ENCODE measurements around the gene SLIT3.

Gene SLIT3

DNA sequence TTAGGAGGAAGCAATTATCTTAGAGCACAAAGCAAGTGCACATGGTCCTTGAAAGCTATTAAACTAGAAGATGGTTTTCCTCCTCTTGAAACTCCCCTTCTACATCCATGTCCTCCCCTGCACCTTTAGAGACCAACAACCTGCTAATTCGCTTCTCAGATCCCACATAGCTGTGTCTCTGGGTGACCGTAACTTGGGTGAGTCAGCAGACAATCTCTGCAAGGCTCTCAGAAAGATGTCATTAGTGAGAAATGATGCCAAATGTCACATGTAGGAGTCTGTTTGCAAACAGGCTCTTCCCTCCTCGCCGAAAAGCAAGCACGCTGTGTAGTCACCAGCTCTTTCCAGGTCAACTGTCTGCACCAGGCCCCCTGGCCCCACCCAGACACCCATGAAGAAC, 291.8 kb downstream of the SLIT3 start:
- no peaks in the 10 kb centered on the region for H3K27me3 ChIP-seq (ENCODE audit: control insufficient read depth, insufficient read depth, low read length)
- H3K4me3 ChIP-seq (ENCODE audit: low read depth, low read length): no peak overlapping the region
- H3K9me3 ChIP-seq (ENCODE audit: control insufficient read depth, insufficient read depth, low read length): no peaks in the 10 kb centered on the region
- peaks cover 12% of the 10 kb centered on the region for H3K4me1 ChIP-seq (ENCODE audit: control insufficient read depth, insufficient read depth, low read length)
- H3K9ac ChIP-seq (ENCODE audit: low read depth, low read length): no peak overlapping the region
- no peaks in the 10 kb centered on the region for H3K36me3 ChIP-seq (ENCODE audit: control insufficient read depth, insufficient read depth, low read length)

DNA sequence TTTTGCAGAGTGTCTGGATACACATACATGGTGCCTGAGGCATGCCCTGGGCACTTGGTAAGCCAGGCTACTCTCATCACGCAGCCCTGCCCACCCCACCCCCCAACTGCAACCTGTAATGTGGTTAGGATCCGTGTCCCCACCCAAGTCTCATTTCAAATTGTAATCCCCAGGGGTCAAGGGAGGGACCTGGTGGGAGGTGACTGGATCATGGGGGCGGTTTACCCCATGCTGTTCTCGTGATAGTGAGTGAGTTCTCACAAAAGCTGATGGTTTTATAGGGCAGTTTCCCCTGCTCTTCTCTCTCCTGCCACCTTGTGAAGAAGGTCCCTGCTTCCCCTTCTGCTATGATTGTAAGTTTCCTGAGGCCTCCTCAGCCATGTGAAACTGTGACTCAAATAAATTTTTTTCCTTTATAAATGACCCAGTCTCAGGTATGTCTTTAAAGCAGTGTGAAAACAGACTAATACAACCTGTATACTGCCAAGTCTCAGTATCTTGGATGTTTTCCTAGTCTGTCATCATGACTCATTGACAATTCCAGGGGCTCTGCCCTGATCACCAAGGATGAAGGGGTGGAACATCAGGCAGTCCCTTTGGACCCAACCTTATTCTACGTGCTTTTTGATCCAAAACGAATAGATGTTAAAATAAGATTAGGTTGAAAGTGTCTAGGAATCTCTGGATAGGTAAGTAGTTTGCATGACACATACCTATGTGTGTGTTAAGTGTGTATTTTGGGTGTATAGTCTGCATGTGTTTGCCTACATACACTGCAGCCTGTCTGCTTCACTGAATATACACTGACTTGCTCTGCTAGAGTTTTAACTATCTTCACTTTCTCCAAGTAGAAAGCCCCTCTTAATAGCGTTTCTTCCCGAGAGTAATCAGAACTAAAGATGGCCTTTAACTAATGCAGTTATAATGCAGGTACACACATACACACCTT, 293.8 kb downstream of the SLIT3 start:
- Histone ChIP-seq H3K4me1 (ENCODE audit: control insufficient read depth, insufficient read depth, low read length) (peaks cover 20% of the 10 kb centered on the region), H3K4me3 (ENCODE audit: low read depth, low read length) (no peak overlapping the region), H3K9ac (ENCODE audit: low read depth, low read length) (no peak overlapping the region), H3K36me3 (ENCODE audit: control insufficient read depth, insufficient read depth, low read length) (no peaks in the 10 kb centered on the region), H3K9me3 (ENCODE audit: control insufficient read depth, insufficient read depth, low read length) (no peaks in the 10 kb centered on the region), H3K27me3 (ENCODE audit: control insufficient read depth, insufficient read depth, low read length) (no peaks in the 10 kb centered on the region)

DNA sequence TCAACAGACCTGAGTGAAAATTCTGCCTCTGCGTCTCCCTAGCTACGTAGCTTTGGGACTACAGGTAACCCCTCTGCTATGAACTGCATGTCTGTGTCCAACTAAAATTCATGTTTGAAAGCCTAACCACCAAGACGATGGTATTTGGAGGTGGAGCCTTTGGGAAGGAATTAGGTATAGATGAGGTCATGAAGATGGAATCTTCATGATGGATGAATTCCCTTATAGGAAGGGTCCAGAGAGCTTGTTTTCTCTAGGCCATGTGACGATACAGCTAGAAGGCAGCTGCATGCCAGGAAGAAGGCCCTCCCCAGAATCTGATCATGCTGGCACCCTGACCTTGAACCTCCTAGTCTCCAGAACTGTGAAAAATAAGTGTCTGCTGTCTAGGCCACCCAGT, 296.4 kb downstream of the SLIT3 start:
- H3K4me1 ChIP-seq (ENCODE audit: control insufficient read depth, insufficient read depth, low read length): peaks cover 20% of the 10 kb centered on the region
- H3K36me3 ChIP-seq (ENCODE audit: control insufficient read depth, insufficient read depth, low read length): no peaks in the 10 kb centered on the region
- no peak overlapping the region for H3K9ac ChIP-seq (ENCODE audit: low read depth, low read length)
- no peak overlapping the region for H3K4me3 ChIP-seq (ENCODE audit: low read depth, low read length)
- no peaks in the 10 kb centered on the region for H3K9me3 ChIP-seq (ENCODE audit: control insufficient read depth, insufficient read depth, low read length)
- H3K27me3 ChIP-seq (ENCODE audit: control insufficient read depth, insufficient read depth, low read length): no peaks in the 10 kb centered on the region

DNA sequence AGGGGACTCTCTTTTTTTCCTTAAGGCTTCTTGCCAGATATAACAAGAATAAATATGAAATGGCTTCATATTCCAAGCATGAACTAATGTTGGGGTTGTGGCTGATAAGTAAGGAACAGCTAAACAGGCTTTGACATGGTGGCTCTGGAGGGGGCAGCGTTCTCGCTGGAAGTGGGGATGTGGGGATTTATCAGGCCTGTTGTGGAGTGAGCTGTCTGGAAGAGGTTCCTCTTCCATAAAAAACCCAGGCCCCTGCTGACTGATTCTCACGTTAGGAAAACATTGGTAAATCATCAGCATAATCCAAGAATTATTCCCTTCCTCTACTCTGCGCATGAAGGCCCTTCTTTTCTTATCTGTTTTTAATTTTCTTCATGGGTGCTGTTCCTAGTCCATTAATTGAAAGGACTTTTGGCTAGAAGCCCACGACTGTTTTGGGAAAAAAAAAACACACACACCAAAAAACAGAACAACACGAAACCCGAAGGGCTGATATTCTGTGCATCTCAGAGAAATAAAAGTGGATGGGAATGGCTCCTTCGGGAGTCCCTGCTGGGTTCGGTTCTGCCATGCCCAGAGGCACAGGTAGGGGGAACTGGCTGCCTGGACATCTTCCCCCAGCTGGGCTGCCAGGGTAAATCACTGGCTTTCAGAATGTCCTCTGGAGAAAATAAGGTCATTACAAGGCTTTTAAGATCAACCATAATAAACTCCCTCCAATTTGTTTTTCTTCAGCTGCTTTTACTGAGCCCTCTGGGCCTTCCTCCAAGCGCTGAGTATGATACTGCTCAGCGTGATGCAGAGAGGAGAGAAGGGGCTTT, 297.0 kb downstream of the SLIT3 start:
- Histone ChIP-seq H3K36me3 (ENCODE audit: control insufficient read depth, insufficient read depth, low read length) (no peaks in the 10 kb centered on the region), H3K9me3 (ENCODE audit: control insufficient read depth, insufficient read depth, low read length) (no peaks in the 10 kb centered on the region), H3K4me3 (ENCODE audit: low read depth, low read length) (no peak overlapping the region), H3K27me3 (ENCODE audit: control insufficient read depth, insufficient read depth, low read length) (no peaks in the 10 kb centered on the region), H3K9ac (ENCODE audit: low read depth, low read length) (no peak overlapping the region), H3K4me1 (ENCODE audit: control insufficient read depth, insufficient read depth, low read length) (peaks cover 20% of the 10 kb centered on the region)

GRCh38 chr5:169002953-169003555, 297.9 kb downstream of the SLIT3 start:
- H3K36me3 ChIP-seq (ENCODE audit: control insufficient read depth, insufficient read depth, low read length): no peaks in the 10 kb centered on the region
- peaks cover 20% of the 10 kb centered on the region for H3K4me1 ChIP-seq (ENCODE audit: control insufficient read depth, insufficient read depth, low read length)
- H3K9me3 ChIP-seq (ENCODE audit: control insufficient read depth, insufficient read depth, low read length): no peaks in the 10 kb centered on the region
- H3K9ac ChIP-seq (ENCODE audit: low read depth, low read length): no peak overlapping the region
- H3K4me3 ChIP-seq (ENCODE audit: low read depth, low read length): no peak overlapping the region
- H3K27me3 ChIP-seq (ENCODE audit: control insufficient read depth, insufficient read depth, low read length): no peaks in the 10 kb centered on the region

GRCh38 chr5:169001394-169001793, 299.5 kb downstream of the SLIT3 start:
- Histone ChIP-seq H3K9ac (ENCODE audit: low read depth, low read length) (no peak overlapping the region), H3K4me3 (ENCODE audit: low read depth, low read length) (no peak overlapping the region), H3K4me1 (ENCODE audit: control insufficient read depth, insufficient read depth, low read length) (peaks cover 17% of the 10 kb centered on the region), H3K9me3 (ENCODE audit: control insufficient read depth, insufficient read depth, low read length) (no peaks in the 10 kb centered on the region), H3K27me3 (ENCODE audit: control insufficient read depth, insufficient read depth, low read length) (no peaks in the 10 kb centered on the region), H3K36me3 (ENCODE audit: control insufficient read depth, insufficient read depth, low read length) (no peaks in the 10 kb centered on the region)

DNA sequence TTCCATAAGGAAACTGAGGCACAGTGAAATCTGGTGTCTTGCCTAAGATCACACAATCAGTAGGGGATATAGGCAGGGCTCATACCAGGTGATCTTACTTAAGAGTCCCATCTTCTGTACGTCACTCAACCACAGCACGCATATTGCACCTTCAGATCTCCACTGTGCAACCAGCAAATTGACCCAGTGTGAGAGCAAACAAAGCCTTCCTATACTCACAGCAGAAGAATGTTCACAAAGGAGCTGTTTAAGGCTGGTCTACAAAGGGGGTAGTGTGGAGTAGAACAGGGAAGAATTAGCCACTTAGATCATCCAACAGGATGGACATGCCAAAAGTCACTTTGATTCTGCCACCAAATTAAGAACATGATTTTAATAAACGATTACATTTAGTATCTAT, 305.9 kb downstream of the SLIT3 start:
- no peaks in the 10 kb centered on the region for H3K36me3 ChIP-seq (ENCODE audit: control insufficient read depth, insufficient read depth, low read length)
- H3K4me1 ChIP-seq (ENCODE audit: control insufficient read depth, insufficient read depth, low read length): peaks cover 6% of the 10 kb centered on the region
- no peak overlapping the region for H3K4me3 ChIP-seq (ENCODE audit: low read depth, low read length)
- no peaks in the 10 kb centered on the region for H3K9me3 ChIP-seq (ENCODE audit: control insufficient read depth, insufficient read depth, low read length)
- no peak overlapping the region for H3K9ac ChIP-seq (ENCODE audit: low read depth, low read length)
- H3K27me3 ChIP-seq (ENCODE audit: control insufficient read depth, insufficient read depth, low read length): no peaks in the 10 kb centered on the region

DNA sequence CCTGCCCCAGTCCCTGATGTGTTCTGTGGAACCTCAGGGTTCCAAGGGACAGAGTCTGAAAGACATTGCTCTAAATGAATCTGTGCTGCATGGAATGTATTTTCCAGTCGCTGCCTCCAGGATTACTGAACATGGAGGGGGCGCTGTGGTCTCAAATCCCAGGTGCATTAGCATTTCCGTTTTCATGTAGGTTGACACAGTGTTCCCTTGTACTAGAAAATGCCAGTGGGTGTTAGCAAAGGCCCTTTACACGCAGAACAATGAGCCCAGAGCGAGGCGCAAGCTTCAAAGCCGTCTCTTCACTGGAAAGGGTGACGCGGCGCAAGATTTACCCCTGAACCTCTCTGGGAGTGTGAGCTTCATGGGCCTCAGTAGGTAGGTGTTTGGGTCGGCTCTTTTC, 308.3 kb downstream of the SLIT3 start:
- H3K9me3 ChIP-seq (ENCODE audit: control insufficient read depth, insufficient read depth, low read length): no peaks in the 10 kb centered on the region
- no peak overlapping the region for H3K4me3 ChIP-seq (ENCODE audit: low read depth, low read length)
- no peak overlapping the region for H3K9ac ChIP-seq (ENCODE audit: low read depth, low read length)
- no peaks in the 10 kb centered on the region for H3K36me3 ChIP-seq (ENCODE audit: control insufficient read depth, insufficient read depth, low read length)
- peaks cover 7% of the 10 kb centered on the region for H3K27me3 ChIP-seq (ENCODE audit: control insufficient read depth, insufficient read depth, low read length)
- peaks cover 6% of the 10 kb centered on the region for H3K4me1 ChIP-seq (ENCODE audit: control insufficient read depth, insufficient read depth, low read length)

GRCh38 chr5:168992016-168992415, 308.9 kb downstream of the SLIT3 start:
- Histone ChIP-seq H3K27me3 (ENCODE audit: control insufficient read depth, insufficient read depth, low read length) (peaks cover 7% of the 10 kb centered on the region), H3K36me3 (ENCODE audit: control insufficient read depth, insufficient read depth, low read length) (no peaks in the 10 kb centered on the region), H3K4me3 (ENCODE audit: low read depth, low read length) (no peak overlapping the region), H3K9me3 (ENCODE audit: control insufficient read depth, insufficient read depth, low read length) (no peaks in the 10 kb centered on the region), H3K4me1 (ENCODE audit: control insufficient read depth, insufficient read depth, low read length) (peaks cover 6% of the 10 kb centered on the region), H3K9ac (ENCODE audit: low read depth, low read length) (no peak overlapping the region)

DNA sequence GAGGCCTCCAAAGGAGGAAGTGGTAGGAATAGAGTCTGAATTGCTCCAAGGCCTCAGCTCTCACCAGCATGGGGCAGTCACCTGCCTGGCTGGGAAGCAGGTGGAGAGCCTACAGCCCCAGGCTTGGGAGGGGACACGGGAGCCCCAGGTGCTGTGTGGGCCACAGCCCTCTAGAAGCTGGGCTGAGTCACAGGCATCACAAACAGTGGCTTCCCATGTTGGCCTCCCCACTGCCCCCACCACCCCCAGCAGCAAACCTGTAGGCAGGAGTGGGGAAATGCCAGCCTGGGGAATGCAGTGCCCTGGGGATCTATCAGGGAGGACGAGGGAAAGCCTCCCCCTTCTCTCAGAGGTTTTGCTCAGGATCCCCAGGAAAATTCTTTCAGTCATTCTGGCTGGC, 309.6 kb downstream of the SLIT3 start:
- H3K27me3 ChIP-seq (ENCODE audit: control insufficient read depth, insufficient read depth, low read length): peaks cover 7% of the 10 kb centered on the region
- no peak overlapping the region for H3K4me3 ChIP-seq (ENCODE audit: low read depth, low read length)
- H3K9ac ChIP-seq (ENCODE audit: low read depth, low read length): no peak overlapping the region
- peaks cover 7% of the 10 kb centered on the region for H3K4me1 ChIP-seq (ENCODE audit: control insufficient read depth, insufficient read depth, low read length)
- H3K36me3 ChIP-seq (ENCODE audit: control insufficient read depth, insufficient read depth, low read length): no peaks in the 10 kb centered on the region
- H3K9me3 ChIP-seq (ENCODE audit: control insufficient read depth, insufficient read depth, low read length): no peaks in the 10 kb centered on the region

DNA sequence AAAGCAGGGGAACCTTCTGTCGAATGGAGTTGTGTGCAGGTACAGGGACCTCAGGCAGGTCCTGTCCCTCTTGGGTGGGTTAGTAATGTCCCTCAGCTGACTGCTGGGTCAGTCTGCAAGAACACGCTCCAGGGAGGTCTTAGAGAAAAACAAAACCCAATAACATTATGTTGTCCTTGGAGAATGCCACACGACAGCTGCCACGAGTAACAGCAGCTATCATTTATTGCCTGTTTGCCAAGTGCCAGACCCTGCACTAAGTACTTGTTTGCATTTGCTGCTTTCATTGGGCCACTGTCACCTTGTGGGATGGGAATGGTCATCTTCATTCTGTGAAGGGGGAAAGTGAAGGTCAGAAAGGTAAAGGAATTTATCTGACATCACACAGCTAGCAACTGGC, 310.3 kb downstream of the SLIT3 start:
- no peaks in the 10 kb centered on the region for H3K9me3 ChIP-seq (ENCODE audit: control insufficient read depth, insufficient read depth, low read length)
- H3K4me1 ChIP-seq (ENCODE audit: control insufficient read depth, insufficient read depth, low read length): peaks cover 11% of the 10 kb centered on the region
- H3K4me3 ChIP-seq (ENCODE audit: low read depth, low read length): no peak overlapping the region
- no peaks in the 10 kb centered on the region for H3K36me3 ChIP-seq (ENCODE audit: control insufficient read depth, insufficient read depth, low read length)
- peaks cover 7% of the 10 kb centered on the region for H3K27me3 ChIP-seq (ENCODE audit: control insufficient read depth, insufficient read depth, low read length)
- H3K9ac ChIP-seq (ENCODE audit: low read depth, low read length): no peak overlapping the region
